Hepatocyte (in vitro differentiated cells): ENCODE results near the gene TMPRSS4. TPM values are rescaled to one million over a fixed set of nuclear protein-coding genes. Genes with fewer than 3 reads are reported as not detected.

Experiments
- DNase-seq: peaks from one replicate; pipeline ENCODE4 v3.0.0-alpha.2; 2016; ENCODE audit warnings: low spot score
- H2AFZ ChIP-seq: fragments of 200-600 bp; sonication (generic); 2 replicates; pipeline ENCODE4 v1.6.0; 2016; ENCODE audit warnings: antibody characterized with exemption, mild to moderate bottlenecking
- H3K27ac ChIP-seq: fragments of 200-600 bp; sonication (generic); 2 replicates; pipeline ENCODE4 v1.5.1; 2016; ENCODE audit warnings: mild to moderate bottlenecking
- H3K27me3 ChIP-seq: fragments of 200-600 bp; sonication (generic); 2 replicates; pipeline ENCODE4 v1.6.1; 2016
- H3K36me3 ChIP-seq: fragments of 200-600 bp; sonication (generic); replicated peaks from 2 replicates; pipeline ENCODE4 v1.5.1; 2016; ENCODE audit warnings: low read depth; ENCODE audit not compliant: insufficient read depth
- H3K4me1 ChIP-seq: fragments of 200-600 bp; sonication (generic); 2 replicates; pipeline ENCODE4 v1.5.1; 2016; ENCODE audit warnings: mild to moderate bottlenecking, moderate library complexity; ENCODE audit not compliant: insufficient read depth
- H3K4me2 ChIP-seq: fragments of 200-600 bp; sonication (generic); 2 replicates; pipeline ENCODE4 v1.6.0; 2016
- H3K4me3 ChIP-seq: fragments of 200-600 bp; sonication (generic); 2 replicates; pipeline ENCODE4 v1.5.1; 2016; ENCODE audit warnings: mild to moderate bottlenecking
- H3K79me2 ChIP-seq: fragments of 200-600 bp; sonication (generic); 2 replicates; pipeline ENCODE4 v1.6.0; 2017; ENCODE audit warnings: mild to moderate bottlenecking
- H3K9me2 ChIP-seq: fragments of 200-600 bp; sonication (generic); replicated peaks from 2 replicates; pipeline ENCODE4 v1.6.0; 2017; ENCODE audit warnings: mild to moderate bottlenecking; ENCODE audit not compliant: insufficient read depth
- H3K9me3 ChIP-seq: fragments of 200-600 bp; sonication (generic); 2 replicates; pipeline ENCODE4 v1.5.1; 2016; ENCODE audit warnings: low read depth, mild to moderate bottlenecking
- H4K20me1 ChIP-seq: fragments of 200-600 bp; sonication (generic); 2 replicates; pipeline ENCODE4 v1.6.0; 2016; ENCODE audit warnings: mild to moderate bottlenecking; ENCODE audit not compliant: insufficient read depth, poor library complexity, severe bottlenecking
- CTCF ChIP-seq: fragments of 200-600 bp; sonication (generic); IDR thresholded peaks from 2 replicates; pipeline ENCODE4 v1.5.1; 2016; ENCODE audit warnings: antibody characterized with exemption, mild to moderate bottlenecking; ENCODE audit not compliant: poor library complexity
- EZH2 ChIP-seq: fragments of 200-600 bp; sonication (generic); IDR thresholded peaks from 2 replicates; pipeline ENCODE4 v1.6.1; 2016; ENCODE audit warnings: antibody characterized with exemption, mild to moderate bottlenecking, borderline replicate concordance
- EZH2phosphoT487 ChIP-seq: fragments of 200-600 bp; sonication (generic); IDR thresholded peaks from one replicate; pipeline ENCODE4 v1.6.1; 2018; ENCODE audit warnings: antibody characterized with exemption, mild to moderate bottlenecking, low read depth, moderate library complexity; ENCODE audit not compliant: unreplicated experiment, severe bottlenecking
- WGBS: methylation state at CpG from one replicate; pipeline ENCODE4 v1.1.6; 2016; ENCODE audit warnings: low lambda C conversion rate; ENCODE audit errors: missing lambda C conversion rate; 5-methylcytosine and 5-hydroxymethylcytosine counted together
- polyA plus RNA-seq: library from polyadenylated mRNA; unstranded; fragments of >200 nt; fragmentation: Nextera tagmentation; extraction: Ambion mirVana; gene quantifications from 2 replicates; pipeline ENCODE4 v1.2.1, GENCODE V29; 2016
- total RNA-seq: library from RNA; depleted of rRNA; stranded (reverse); fragments of >200 nt; gene quantifications from 2 replicates; pipeline ENCODE4 v1.2.3, GENCODE V29; 2014

TMPRSS4 gene
- total and polyA plus RNA-seq, 2 experiments from 2014 or later: 10.9 to 16.2 TPM

DNA sequence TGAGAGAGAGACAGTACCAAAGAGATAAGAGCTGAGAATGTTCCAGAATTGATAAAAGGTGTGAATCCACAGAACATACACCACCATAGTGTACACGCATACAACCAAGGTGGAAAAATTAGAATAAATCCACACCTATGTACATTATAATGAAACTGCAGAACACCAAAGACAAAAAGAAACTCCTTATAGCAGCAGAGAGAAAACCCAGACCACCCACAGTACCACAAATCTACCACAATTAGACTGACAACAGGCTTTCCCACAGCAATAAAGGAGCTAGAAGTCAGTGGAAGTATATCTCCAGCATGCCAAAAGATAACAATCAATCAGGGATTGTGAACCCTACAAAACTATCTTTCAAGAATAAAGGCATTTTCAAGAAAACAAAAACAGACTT, 43.9 kb downstream of the TMPRSS4 start:
- H3K4me3 ChIP-seq: no peak overlapping the region
- H4K20me1 ChIP-seq: no peaks in the 10 kb centered on the region
- H3K79me2 ChIP-seq: no peaks in the 10 kb centered on the region
- H3K27me3 ChIP-seq: no peaks in the 10 kb centered on the region
- H3K36me3 ChIP-seq: no peaks in the 10 kb centered on the region
- no peaks in the 10 kb centered on the region for H3K4me1 ChIP-seq
- H2AFZ ChIP-seq: no peak overlapping the region
- DNase-seq: no peak
- no peak overlapping the region for H3K27ac ChIP-seq
- H3K9me2 ChIP-seq: no peaks in the 10 kb centered on the region
- no peaks in the 10 kb centered on the region for H3K9me3 ChIP-seq
- no peak overlapping the region for H3K4me2 ChIP-seq
- TF ChIP-seq CTCF (no peak), EZH2 (no peak), EZH2phosphoT487 (no peak)
- WGBS: 100% methylated on average over 1 of the region's 1 CpG

GRCh38 chr11:118124929-118125535, 48.2 kb downstream of the TMPRSS4 start:
- Histone ChIP-seq H3K27me3 (no peaks in the 10 kb centered on the region), H3K9me3 (no peaks in the 10 kb centered on the region), H3K36me3 (no peaks in the 10 kb centered on the region), H3K27ac (no peak overlapping the region), H3K4me3 (no peak overlapping the region), H3K4me1 (peaks cover 4% of the 10 kb centered on the region), H2AFZ (no peak overlapping the region), H3K9me2 (no peaks in the 10 kb centered on the region), H3K79me2 (no peaks in the 10 kb centered on the region), H3K4me2 (no peak overlapping the region), H4K20me1 (no peaks in the 10 kb centered on the region)
- TF ChIP-seq EZH2: no peak
- TF ChIP-seq EZH2phosphoT487: no peak
- no peak for TF ChIP-seq CTCF
- DNase-seq: no peak
- 88% methylated on average over 8 of the region's 8 CpGs for WGBS

DNA sequence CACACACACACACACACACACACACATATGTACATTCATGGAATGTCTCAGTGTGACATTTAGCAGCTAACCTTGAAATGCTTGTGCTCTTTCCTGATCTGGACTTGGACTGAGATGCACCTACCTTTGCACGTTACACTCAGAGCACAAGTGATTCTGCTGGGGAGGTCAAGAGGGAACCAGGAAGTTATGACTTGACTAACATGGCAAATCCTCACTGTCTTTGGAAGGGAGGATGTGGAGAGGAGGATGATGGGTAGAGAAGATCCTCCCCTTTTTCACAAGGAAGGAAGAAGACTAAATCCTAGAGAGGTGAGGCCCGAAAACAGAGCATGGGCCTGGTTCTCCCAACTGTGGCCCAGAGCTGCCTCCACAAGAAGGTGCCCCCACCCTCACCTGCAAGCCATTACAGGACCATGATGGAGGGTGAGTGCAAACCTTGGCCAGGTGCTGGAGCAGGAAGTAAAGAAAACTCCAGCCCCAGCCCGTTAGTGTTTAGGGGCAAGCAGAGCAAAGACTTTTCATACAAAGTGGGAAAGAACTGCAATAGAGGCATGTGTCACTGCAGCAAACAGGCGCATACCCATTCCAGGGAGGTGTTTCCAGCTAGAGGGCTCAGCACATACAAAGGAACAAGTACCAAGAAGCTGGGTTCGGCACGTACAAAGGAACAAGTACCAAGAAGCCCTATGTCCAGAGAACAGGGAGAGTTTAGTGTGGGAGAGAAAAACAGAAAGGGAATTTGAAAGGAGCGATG, 49.4 kb downstream of the TMPRSS4 start:
- H3K27ac ChIP-seq: no peak overlapping the region
- DNase-seq: no peak
- TF ChIP-seq EZH2 (no peak), EZH2phosphoT487 (no peak), CTCF (no peak)
- 91% methylated on average over 7 of the region's 7 CpGs for WGBS
- peaks cover 4% of the 10 kb centered on the region for H3K4me1 ChIP-seq
- no peaks in the 10 kb centered on the region for H4K20me1 ChIP-seq
- H3K36me3 ChIP-seq: no peaks in the 10 kb centered on the region
- H3K9me3 ChIP-seq: no peaks in the 10 kb centered on the region
- H3K9me2 ChIP-seq: no peaks in the 10 kb centered on the region
- H3K4me3 ChIP-seq: no peak overlapping the region
- no peak overlapping the region for H2AFZ ChIP-seq
- no peaks in the 10 kb centered on the region for H3K79me2 ChIP-seq
- no peak overlapping the region for H3K4me2 ChIP-seq
- no peaks in the 10 kb centered on the region for H3K27me3 ChIP-seq
